SJCRH30 (cell line): Measurements from ENCODE around the gene PCK2. TPM values are rescaled to one million over a fixed set of nuclear protein-coding genes. Genes with fewer than 3 reads are reported as not detected.

ENCODE experiments used
- DNase-seq, 2 experiments: peaks; one replicate each; pipeline ENCODE4 v3.0.0-alpha.2; 2015 to 2020
- H3K27ac ChIP-seq: fragments of 250-450 bp; sonication (Bioruptor Pico); 2 replicates; pipeline ENCODE4 v1.5.1; 2020; ENCODE audit warnings: mild to moderate bottlenecking, moderate library complexity
- H3K27me3 ChIP-seq: fragments of 250-450 bp; sonication (Bioruptor Pico); 2 replicates; pipeline ENCODE4 v1.5.1; 2020; ENCODE audit warnings: mild to moderate bottlenecking, moderate library complexity
- H3K36me3 ChIP-seq: fragments of 250-450 bp; sonication (Bioruptor Pico); 2 replicates; pipeline ENCODE4 v1.5.1; 2020; ENCODE audit warnings: mild to moderate bottlenecking, moderate library complexity
- H3K4me1 ChIP-seq: fragments of 250-450 bp; sonication (Bioruptor Pico); 2 replicates; pipeline ENCODE4 v1.5.1; 2020; ENCODE audit warnings: mild to moderate bottlenecking, moderate library complexity
- H3K4me3 ChIP-seq: fragments of 250-450 bp; sonication (Bioruptor Pico); 2 replicates; pipeline ENCODE4 v1.5.1; 2020; ENCODE audit warnings: mild to moderate bottlenecking, moderate library complexity
- H3K9me3 ChIP-seq: fragments of 250-450 bp; sonication (Bioruptor Pico); replicated peaks from 2 replicates; pipeline ENCODE4 v1.5.1; 2020; ENCODE audit warnings: mild to moderate bottlenecking, moderate library complexity
- total RNA-seq: library from RNA; depleted of rRNA; stranded (reverse); fragments of >200 nt; shearing (Covaris generic); gene quantifications from 2 replicates; pipeline ENCODE4 v1.2.3, GENCODE V29; 2014

The PCK2 gene
- total RNA-seq, 1 experiment from 2014 or later: 16.2 TPM

DNA sequence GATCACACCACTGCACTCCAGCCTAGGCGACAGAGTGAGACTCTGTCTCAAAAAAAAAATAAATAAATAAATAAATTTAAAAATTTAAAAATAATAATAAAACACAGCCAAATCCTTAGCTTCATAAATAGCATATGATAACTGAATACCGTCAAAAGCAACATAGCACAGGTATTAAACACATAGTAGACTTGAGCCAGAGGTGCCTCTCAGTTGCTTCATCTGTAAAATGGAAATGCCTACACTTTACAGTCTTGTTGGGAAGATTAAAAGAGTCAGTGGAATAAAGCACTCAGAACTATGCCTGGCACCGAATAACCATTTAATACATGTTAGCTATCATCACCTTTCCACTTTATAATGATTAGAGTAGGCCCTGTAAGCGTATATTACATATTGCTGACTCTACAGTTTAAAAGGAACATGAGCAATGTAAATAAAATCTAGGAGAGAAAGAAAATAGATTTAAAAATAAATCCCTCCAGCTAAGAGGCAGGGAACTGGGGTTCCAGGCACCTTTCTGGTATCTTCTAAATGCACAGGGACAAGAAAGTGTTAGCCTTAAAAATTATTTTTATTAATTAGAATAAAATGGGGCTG, 12.7 kb downstream of the PCK2 start:
- Histone ChIP-seq H3K9me3 (no peaks in the 10 kb centered on the region), H3K27me3 (no peaks in the 10 kb centered on the region), H3K36me3 (peaks cover 8% of the 10 kb centered on the region), H3K27ac (no peak overlapping the region), H3K4me3 (no peak overlapping the region), H3K4me1 (peaks cover 9% of the 10 kb centered on the region)
- no peak for DNase-seq

DNA sequence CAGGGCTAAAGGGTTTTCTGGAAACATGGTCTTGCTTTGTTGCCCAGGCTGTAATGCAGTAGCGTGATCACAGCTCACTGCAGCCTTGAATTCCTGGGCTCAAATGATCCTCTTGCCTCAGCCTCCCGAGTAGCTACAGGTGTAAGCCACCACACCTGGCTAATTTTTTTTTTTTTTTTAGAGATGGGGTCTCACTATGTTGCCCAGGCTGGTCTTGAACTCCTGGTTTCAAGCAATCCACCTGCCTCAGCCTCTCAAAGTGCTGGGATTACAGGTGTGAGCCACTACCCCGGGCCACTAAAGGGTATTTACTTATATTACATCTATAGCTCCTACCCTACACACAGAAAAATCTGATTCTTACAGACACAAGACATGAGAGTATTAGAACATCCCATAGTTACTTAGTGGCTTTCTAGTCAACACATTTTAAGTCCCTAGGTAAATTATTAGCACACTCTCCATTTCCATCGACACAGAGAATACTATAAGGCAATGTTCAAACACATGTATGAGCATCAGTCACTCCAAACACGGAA, 14.3 kb downstream of the PCK2 start:
- DNase-seq: no peak
- peaks cover 5% of the 10 kb centered on the region for H3K36me3 ChIP-seq

DNA sequence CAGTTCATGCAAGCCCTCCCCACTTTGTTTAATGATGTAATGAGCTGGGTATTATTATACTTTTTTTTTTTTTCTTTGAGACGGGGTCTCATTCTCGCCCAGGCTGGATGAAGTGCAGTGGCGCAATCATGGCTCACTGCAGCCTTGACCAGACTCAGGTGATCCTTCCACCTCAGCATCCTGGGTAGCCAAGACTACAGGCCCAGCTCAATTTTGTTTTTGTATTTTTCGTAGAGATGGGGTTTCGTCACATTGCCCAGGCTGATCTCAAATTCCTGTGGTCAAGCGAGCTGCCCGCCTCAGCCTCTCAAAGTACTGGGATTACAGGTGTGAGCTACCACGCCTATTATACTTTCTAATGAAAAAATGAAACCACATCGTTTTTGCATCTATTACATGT, 15.9 kb downstream of the PCK2 start:
- DNase-seq: peak in 1 of 2 experiments; percentile 32

More for the DNA sequence above, 14.3 kb downstream of the PCK2 start:
- Histone ChIP-seq H3K4me1 (peaks cover 9% of the 10 kb centered on the region), H3K27ac (no peak overlapping the region), H3K9me3 (no peaks in the 10 kb centered on the region), H3K4me3 (no peak overlapping the region), H3K27me3 (no peaks in the 10 kb centered on the region)

GRCh38 chr14:24110523-24110922, 16.4 kb downstream of the PCK2 start:
- Histone ChIP-seq H3K4me1 (peaks cover 9% of the 10 kb centered on the region), H3K36me3 (no peaks in the 10 kb centered on the region), H3K4me3 (no peak overlapping the region), H3K9me3 (no peaks in the 10 kb centered on the region), H3K27ac (no peak overlapping the region), H3K27me3 (no peaks in the 10 kb centered on the region)
- DNase-seq: no peak

More for the DNA sequence above, 15.9 kb downstream of the PCK2 start:
- no peak overlapping the region for H3K4me3 ChIP-seq
- no peaks in the 10 kb centered on the region for H3K27me3 ChIP-seq
- H3K27ac ChIP-seq: no peak overlapping the region
- H3K9me3 ChIP-seq: no peaks in the 10 kb centered on the region
- peaks cover 9% of the 10 kb centered on the region for H3K4me1 ChIP-seq
- no peaks in the 10 kb centered on the region for H3K36me3 ChIP-seq

DNA sequence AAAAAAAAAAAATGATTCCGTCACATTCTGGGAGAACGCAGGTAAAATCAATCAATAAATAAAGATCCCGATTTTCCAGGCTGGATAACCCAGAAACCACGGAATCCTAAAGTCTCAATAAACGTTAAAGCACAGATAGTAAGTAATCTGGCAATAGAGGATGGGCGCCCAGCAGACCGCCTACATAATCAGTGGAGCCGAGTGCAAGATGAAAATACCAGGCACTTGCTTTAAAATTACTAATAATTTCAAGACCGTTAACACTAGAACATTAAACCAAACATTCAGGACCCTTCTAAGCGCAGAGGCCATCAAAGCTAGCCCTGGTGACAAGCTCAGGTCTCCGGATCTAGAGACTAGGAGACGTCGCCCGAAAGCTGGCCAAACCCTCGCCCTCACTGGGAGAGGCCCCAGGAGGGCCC, 19.3 kb downstream of the PCK2 start:
- Histone ChIP-seq H3K27me3 (no peaks in the 10 kb centered on the region), H3K36me3 (peaks cover 8% of the 10 kb centered on the region), H3K9me3 (no peaks in the 10 kb centered on the region), H3K4me1 (peaks cover 9% of the 10 kb centered on the region), H3K4me3 (peak overlapping the region; percentile 92), H3K27ac (peak overlapping the region; percentile 97)
- no peak for DNase-seq

DNA sequence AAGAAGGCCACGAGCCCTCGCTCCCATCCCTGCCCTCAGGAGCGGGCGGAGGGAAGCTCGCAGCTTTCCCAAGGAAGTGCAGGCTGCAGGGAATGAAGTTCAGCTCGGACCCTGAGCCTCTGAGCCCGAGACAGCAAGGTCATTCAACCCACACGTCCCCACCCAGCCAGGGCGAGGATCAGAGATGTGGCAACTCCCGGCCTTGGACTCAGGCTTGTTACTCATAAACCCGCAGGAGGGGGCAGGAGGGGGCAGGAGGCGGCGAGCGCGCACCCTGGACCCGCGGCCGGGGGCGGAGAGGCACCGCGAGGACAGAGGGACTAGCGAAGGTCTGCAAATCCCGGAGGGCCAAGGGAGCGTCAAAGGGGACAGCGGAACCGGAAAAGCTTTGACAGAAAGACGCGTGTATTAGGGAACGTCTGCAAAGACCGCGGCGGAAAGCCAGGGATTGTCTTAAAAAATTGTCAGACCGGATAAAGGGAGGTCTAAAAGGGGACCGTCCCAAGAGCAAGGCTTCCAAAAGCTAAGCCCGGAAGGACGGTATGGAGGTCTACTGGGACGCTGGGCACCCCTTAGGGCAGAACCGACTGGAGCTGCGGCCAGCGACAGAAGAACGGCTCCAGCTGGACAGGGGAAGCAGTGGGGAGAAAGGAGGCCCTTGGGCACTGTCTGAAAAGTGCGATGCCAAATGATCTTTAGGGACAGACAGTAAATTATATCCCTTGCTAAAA, 19.9 kb downstream of the PCK2 start:
- H3K27ac ChIP-seq: peak overlapping the region; percentile 97
- no peaks in the 10 kb centered on the region for H3K9me3 ChIP-seq
- H3K27me3 ChIP-seq: no peaks in the 10 kb centered on the region
- H3K36me3 ChIP-seq: peaks cover 10% of the 10 kb centered on the region
- H3K4me3 ChIP-seq: peak overlapping the region; percentile 92
- peaks cover 9% of the 10 kb centered on the region for H3K4me1 ChIP-seq
- peak; percentile 93 to 94 for DNase-seq

GRCh38 chr14:24114532-24115421, 20.7 kb downstream of the PCK2 start, which contains the start of the genes DCAF11 and NRL:
TSS of gene DCAF11 (plus strand) at chr14:24114777. CDS start at chr14:24115595, 818 bp downstream.
TSS of gene NRL (minus strand) at chr14:24114949. CDS start at chr14:24082848, 32,101 bp downstream.
- DNase-seq: peak; percentile 99
- peaks cover 9% of the 10 kb centered on the region for H3K4me1 ChIP-seq
- H3K27me3 ChIP-seq: no peaks in the 10 kb centered on the region
- no peaks in the 10 kb centered on the region for H3K9me3 ChIP-seq
- H3K4me3 ChIP-seq: peak within 1 kb of the TSS; percentile 92
- H3K36me3 ChIP-seq: peaks cover 16% of the 10 kb centered on the region
- peak within 1 kb of the TSS; percentile 97 for H3K27ac ChIP-seq

- H3K4me1 ChIP-seq: peaks cover 2% of the 10 kb centered on the region; the same call in 1 of the 2 replicates
- no peaks in the 10 kb centered on the region for H3K9me3 ChIP-seq
- no peaks in the 10 kb centered on the region for H3K27me3 ChIP-seq
- H3K27ac ChIP-seq: peak overlapping the region; percentile 97
- peaks cover 20% of the 10 kb centered on the region for H3K36me3 ChIP-seq
- DNase-seq: no peak
- H3K4me3 ChIP-seq: peak overlapping the region; percentile 92
These were observed 21.5 kb downstream of the PCK2 start for GRCh38 chr14:24115422-24116127.

GRCh38 chr14:24116128-24116814, 22.2 kb downstream of the PCK2 start:
- no peak for DNase-seq
- no peak overlapping the region for H3K27ac ChIP-seq
- no peak overlapping the region for H3K4me3 ChIP-seq
- no peaks in the 10 kb centered on the region for H3K4me1 ChIP-seq
- peaks cover 27% of the 10 kb centered on the region for H3K36me3 ChIP-seq
- H3K9me3 ChIP-seq: no peaks in the 10 kb centered on the region
- H3K27me3 ChIP-seq: no peaks in the 10 kb centered on the region

GRCh38 chr14:24117179-24117578, 23.1 kb downstream of the PCK2 start:
- peaks cover 32% of the 10 kb centered on the region for H3K36me3 ChIP-seq
- no peaks in the 10 kb centered on the region for H3K4me1 ChIP-seq
- H3K27me3 ChIP-seq: no peaks in the 10 kb centered on the region
- DNase-seq: no peak
- no peak overlapping the region for H3K27ac ChIP-seq
- H3K9me3 ChIP-seq: no peaks in the 10 kb centered on the region
- H3K4me3 ChIP-seq: no peak overlapping the region

DNA sequence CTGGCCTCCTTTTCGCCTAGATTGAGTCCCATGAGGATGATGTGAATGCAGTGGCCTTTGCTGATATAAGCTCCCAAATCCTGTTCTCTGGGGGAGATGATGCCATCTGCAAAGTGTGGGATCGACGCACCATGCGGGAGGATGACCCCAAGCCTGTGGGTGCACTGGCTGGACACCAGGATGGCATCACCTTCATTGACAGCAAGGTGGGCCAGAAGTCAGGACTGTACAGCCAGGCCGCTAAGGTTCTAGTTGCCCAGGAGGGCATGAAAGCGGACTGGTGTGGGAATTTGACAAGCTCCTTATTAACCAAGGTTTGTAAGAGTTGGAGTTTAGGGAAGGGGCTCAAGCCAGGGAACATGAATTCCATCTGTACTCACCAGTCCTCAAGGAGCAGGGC, 25.6 kb downstream of the PCK2 start:
- H3K27me3 ChIP-seq: no peaks in the 10 kb centered on the region
- H3K4me3 ChIP-seq: no peak overlapping the region
- no peaks in the 10 kb centered on the region for H3K4me1 ChIP-seq
- no peak for DNase-seq
- no peaks in the 10 kb centered on the region for H3K9me3 ChIP-seq
- H3K27ac ChIP-seq: no peak overlapping the region
- peaks cover 37% of the 10 kb centered on the region for H3K36me3 ChIP-seq

GRCh38 chr14:24121210-24121609, 27.1 kb downstream of the PCK2 start:
- DNase-seq: no peak
- H3K9me3 ChIP-seq: no peaks in the 10 kb centered on the region
- H3K36me3 ChIP-seq: peaks cover 37% of the 10 kb centered on the region
- no peak overlapping the region for H3K4me3 ChIP-seq
- no peaks in the 10 kb centered on the region for H3K27me3 ChIP-seq
- no peaks in the 10 kb centered on the region for H3K4me1 ChIP-seq
- no peak overlapping the region for H3K27ac ChIP-seq

- H3K27me3 ChIP-seq: no peaks in the 10 kb centered on the region
- no peak for DNase-seq
- no peak overlapping the region for H3K27ac ChIP-seq
- H3K4me3 ChIP-seq: no peak overlapping the region
- H3K4me1 ChIP-seq: no peaks in the 10 kb centered on the region
- H3K36me3 ChIP-seq: peaks cover 34% of the 10 kb centered on the region
- H3K9me3 ChIP-seq: no peaks in the 10 kb centered on the region
These were observed 28.3 kb downstream of the PCK2 start for GRCh38 chr14:24122416-24122815.
